Thoracic aorta (tissue), 2 donors: Measurements from ENCODE around the gene ASIC3. TPM values are rescaled to one million over a fixed set of nuclear protein-coding genes. Genes with fewer than 3 reads are reported as not detected.

ENCODE experiments used
- ATAC-seq: fragments of 150-250 bp; one replicate; pipeline ENCODE4 v1.8.0; 2017; ENCODE audit warnings: low read depth; ENCODE audit not compliant: insufficient number of reproducible peaks, low FRiP score
- DNase-seq: peaks from one replicate; pipeline ENCODE4 v3.0.0-alpha.2; 2020; ENCODE audit warnings: low spot score
- H3K27ac ChIP-seq, 2 donors: fragments of 200-600 bp; sonication (generic); 1 replicate in 1 of 2; 2 replicates in 1 of 2; pipeline ENCODE4 v1.5.1; 2016; ENCODE audit warnings: mild to moderate bottlenecking in 2 of 2, moderate library complexity in 2 of 2
- H3K27me3 ChIP-seq: fragments of 200-600 bp; sonication (generic); replicated peaks from 2 replicates; pipeline ENCODE4 v1.6.0; 2016; ENCODE audit warnings: mild to moderate bottlenecking; ENCODE audit not compliant: insufficient read depth
- H3K36me3 ChIP-seq: fragments of 200-600 bp; sonication (generic); one replicate; pipeline ENCODE4 v1.5.1; 2016
- H3K4me1 ChIP-seq, 2 donors: fragments of 200-600 bp; sonication (generic); 1 replicate in 1 of 2; 2 replicates in 1 of 2; pipeline versions ENCODE4 v1.5.1 to v1.6.0; 2016; ENCODE audit warnings: low read depth in 2 of 2, mild to moderate bottlenecking in 1 of 2; ENCODE audit not compliant: control insufficient read depth in 1 of 2
- H3K4me3 ChIP-seq: fragments of 200-600 bp; sonication (generic); 2 replicates; pipeline ENCODE4 v1.5.1; 2016; ENCODE audit warnings: mild to moderate bottlenecking
- H3K9me3 ChIP-seq: fragments of 200-600 bp; sonication (generic); 2 replicates; pipeline ENCODE4 v1.5.1; 2016
- CTCF ChIP-seq: fragments of 200-600 bp; sonication (generic); IDR thresholded peaks from one replicate; pipeline ENCODE4 v1.5.1; 2019; ENCODE audit warnings: antibody characterized with exemption
- total RNA-seq, 2 donors: library from RNA; depleted of rRNA; stranded (reverse); fragments of >200 nt; gene quantifications; one replicate each; pipeline versions ENCODE4 v1.1.0 to v1.2.3, GENCODE V29; 2016

ASIC3 gene
- total RNA-seq, 2 donors from 2014 or later: 2.0 to 2.8 TPM

- no peak for DNase-seq
- Histone ChIP-seq H3K4me3 (peak overlapping the region; percentile 34), H3K27ac (no peak overlapping the region), H3K4me1 (peaks cover 7 to 23% of the 10 kb centered on the region in 2 donors), H3K27me3 (no peaks in the 10 kb centered on the region), H3K36me3 (no peaks in the 10 kb centered on the region), H3K9me3 (no peaks in the 10 kb centered on the region)
- no peak for ATAC-seq
- no peak for TF ChIP-seq CTCF
Measured at GRCh38 chr7:151018421-151019129, 29.8 kb upstream of the ASIC3 start.

- ATAC-seq (no peak), DNase-seq (no peak)
- peak overlapping the region; percentile 34 for H3K4me3 ChIP-seq
- H3K27me3 ChIP-seq: no peaks in the 10 kb centered on the region
- H3K4me1 ChIP-seq: peaks cover 2 to 18% of the 10 kb centered on the region in 2 donors
- no peak for TF ChIP-seq CTCF
- no peak overlapping the region for H3K27ac ChIP-seq
- no peaks in the 10 kb centered on the region for H3K36me3 ChIP-seq
- no peaks in the 10 kb centered on the region for H3K9me3 ChIP-seq
Measured at GRCh38 chr7:151019130-151019447, 29.2 kb upstream of the ASIC3 start.

GRCh38 chr7:151020231-151020630 is 28.1 kb upstream of the ASIC3 start:
- H3K4me1 ChIP-seq: peaks cover 0 to 15% of the 10 kb centered on the region in 2 donors
- no peak overlapping the region for H3K4me3 ChIP-seq
- DNase-seq (no peak), ATAC-seq (no peak)
- no peak for TF ChIP-seq CTCF
- H3K27ac ChIP-seq: no peak overlapping the region
- H3K36me3 ChIP-seq: no peaks in the 10 kb centered on the region
- H3K9me3 ChIP-seq: no peaks in the 10 kb centered on the region
- no peaks in the 10 kb centered on the region for H3K27me3 ChIP-seq

- no peak for ATAC-seq
- TF ChIP-seq CTCF: no peak
- Histone ChIP-seq H3K36me3 (no peaks in the 10 kb centered on the region), H3K27me3 (no peaks in the 10 kb centered on the region), H3K27ac (no peak overlapping the region), H3K4me1 (peaks cover 0 to 14% of the 10 kb centered on the region in 2 donors), H3K4me3 (no peak overlapping the region), H3K9me3 (no peaks in the 10 kb centered on the region)
- DNase-seq: no peak
Measured at GRCh38 chr7:151023232-151023631, 25.1 kb upstream of the ASIC3 start.

- Histone ChIP-seq H3K4me1 (peaks cover 7 to 9% of the 10 kb centered on the region in 2 donors), H3K27ac (no peak within 1 kb of the TSS), H3K9me3 (no peaks in the 10 kb centered on the region), H3K27me3 (no peaks in the 10 kb centered on the region), H3K4me3 (no peak within 1 kb of the TSS), H3K36me3 (no peaks in the 10 kb centered on the region)
- ATAC-seq: no peak
- TF ChIP-seq CTCF: no peak
- no peak for DNase-seq
Measured at GRCh38 chr7:151024435-151025056, 23.8 kb upstream of the ASIC3 start, which contains the start of gene ATG9B. TSS of gene ATG9B (minus strand) at chr7:151024494. CDS start at chr7:151024423, 71 bp downstream.
